GM18505 (cell line): ENCODE data around the gene PPP1R15A.
"Not testable (repeated sequence)": the region's sequence is repeated elsewhere in the genome, so short reads cannot be mapped to it uniquely, and the experiment has no call there.

Experiments
- ATAC-seq: cut with Tn5 transposase; IDR thresholded peaks from one replicate; pipeline ENCODE4 v1.9.1; 2021; ENCODE audit not compliant: unreplicated experiment
- POLR2A ChIP-seq: IDR thresholded peaks from 4 replicates; pipeline ENCODE4 v1.6.1; 2011; ENCODE audit warnings: borderline replicate concordance; ENCODE audit not compliant: insufficient read depth, insufficient read length; ENCODE audit errors: extremely low read depth

PPP1R15A gene

DNA sequence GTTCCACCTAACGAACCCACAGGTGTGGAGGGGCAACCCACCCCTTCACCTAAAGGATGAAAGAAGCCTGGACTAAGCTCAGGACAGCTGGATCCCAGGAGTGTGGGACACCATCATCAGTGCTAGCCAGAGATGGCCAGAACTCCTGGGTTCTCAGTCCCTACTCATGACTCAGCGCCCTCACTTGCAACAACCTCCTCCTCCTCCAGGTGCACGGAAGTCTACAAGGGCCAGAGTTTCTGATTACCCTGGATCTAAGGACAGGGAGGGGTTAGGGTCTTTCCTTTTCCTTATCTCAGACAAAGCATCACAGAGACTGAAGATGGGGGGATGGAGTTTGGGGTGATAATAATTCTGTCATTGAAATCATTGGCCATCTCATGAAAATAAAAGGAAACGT is 18.3 kb downstream of the PPP1R15A start:
- ATAC-seq: no peak
- no peak for TF ChIP-seq POLR2A

DNA sequence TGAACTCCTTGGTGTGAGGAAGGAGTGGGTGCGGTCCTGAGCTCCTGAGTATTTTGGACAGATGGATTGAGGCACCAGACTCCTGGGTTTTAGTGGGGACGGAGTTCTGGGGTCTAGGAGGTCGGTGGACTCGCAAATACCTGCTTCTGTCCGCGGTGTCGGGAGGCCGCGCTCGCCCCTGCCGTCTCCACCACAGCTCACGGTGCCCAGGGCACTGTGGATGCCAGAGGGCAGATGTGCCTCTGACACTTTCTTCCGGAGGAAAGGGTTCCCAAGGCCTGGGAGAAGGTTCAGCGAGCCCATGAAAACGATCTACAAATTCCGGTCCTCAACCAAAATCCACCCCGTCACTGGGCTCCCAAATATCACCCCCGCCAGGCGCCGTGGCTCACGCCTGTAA is 23.0 kb downstream of the PPP1R15A start:
- TF ChIP-seq POLR2A: no peak
- ATAC-seq: no peak

DNA sequence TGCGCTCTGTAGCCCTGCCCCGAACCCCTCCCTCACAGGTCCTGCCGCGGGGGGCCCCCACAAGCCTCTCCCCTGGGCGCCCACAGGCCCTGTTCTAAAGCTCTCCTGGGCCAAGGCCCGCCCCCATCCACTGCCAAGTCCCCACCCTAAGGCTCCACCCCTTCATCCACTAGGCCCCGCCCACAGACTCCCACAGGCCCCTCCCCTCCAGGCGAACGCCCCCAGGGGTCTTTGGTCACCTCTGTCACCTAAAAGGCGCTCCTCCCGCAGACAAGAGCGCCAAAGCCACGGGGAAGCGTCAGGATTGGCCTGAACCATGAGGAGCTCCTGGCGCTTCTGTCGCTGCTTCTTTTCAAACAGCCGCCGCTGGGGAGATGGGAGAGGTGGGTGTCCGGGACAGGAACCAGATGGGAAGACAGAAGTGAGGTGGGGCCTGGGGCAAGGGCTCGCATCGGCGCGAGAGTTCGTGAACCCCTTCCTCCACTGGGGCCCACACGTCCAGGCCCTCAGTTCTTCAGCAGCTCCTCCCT is 24.0 kb downstream of the PPP1R15A start:
- no peak for TF ChIP-seq POLR2A
- no peak for ATAC-seq

DNA sequence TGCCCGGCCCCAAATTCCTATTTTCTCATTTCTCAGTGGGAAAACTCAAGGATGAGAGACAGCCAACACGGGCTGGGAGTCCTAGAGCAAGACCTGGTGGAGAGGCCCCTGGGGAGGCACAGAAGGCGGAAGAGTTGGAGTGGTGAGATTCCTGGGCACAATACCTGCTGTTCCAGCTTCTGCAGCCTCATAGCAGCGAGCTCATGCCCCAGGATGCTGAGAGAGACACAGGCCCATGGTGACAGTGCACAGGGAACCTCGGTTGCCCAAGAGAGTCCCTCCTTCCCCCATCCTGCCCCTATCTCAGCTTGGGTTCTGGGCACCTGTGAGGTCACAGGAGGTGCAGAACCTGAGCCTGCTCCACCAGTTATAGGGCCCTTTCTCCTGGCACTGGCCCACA is 25.0 kb downstream of the PPP1R15A start:
- no peak for TF ChIP-seq POLR2A
- no peak for ATAC-seq

DNA sequence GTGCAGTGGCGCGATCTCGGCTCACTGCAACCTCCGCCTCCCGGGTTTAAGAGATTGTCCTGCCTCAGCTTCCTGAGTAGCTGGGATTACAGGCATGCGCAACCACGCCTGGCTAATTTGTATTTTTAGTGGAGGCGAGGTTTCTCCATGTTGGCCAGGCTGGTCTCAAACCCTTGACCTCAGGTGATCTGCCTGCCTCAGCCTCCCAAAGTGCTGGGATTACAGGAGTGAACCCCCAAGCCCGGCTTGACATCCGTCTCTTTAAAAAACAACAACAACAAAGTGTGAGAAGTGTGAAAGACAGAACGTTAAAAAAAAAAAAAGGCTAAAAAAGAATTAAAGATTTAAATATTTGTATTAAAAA is 27.1 kb downstream of the PPP1R15A start:
- not testable (repeated sequence) for ATAC-seq

DNA sequence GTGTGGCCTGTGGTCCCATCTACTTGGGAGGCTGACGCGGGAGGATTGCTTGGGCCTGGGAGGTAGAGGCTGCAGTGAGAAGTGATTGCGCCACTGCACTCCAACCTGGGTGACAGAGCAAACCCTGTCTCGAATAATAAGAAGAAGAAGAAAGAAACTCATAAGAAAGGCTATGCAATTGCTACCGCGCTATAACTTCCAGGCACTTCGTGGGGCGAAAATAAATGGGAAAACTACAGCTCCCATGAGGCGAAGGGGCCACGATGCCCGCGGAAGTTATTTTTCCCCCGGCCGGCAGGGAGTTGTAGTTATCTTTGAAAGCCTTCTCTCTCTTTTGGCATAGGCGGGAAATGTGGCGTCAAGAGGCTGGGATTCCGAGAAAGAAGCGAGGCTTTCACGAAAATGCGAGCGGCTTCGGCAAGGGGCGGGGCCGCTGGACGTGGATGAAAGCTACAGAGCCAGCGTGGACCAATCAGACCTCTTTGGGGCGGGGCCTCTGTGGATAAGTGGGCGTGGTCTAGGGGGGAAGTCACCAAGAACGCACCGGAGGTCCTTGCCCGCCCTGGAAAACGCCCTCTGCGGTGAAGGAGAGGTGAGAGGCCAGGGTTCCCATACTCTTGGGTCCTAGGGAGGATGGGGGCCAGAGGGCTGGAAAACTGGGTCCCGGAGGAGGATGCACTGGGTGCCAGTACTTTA is 27.7 kb downstream of the PPP1R15A start, which contains the start of gene NUCB1:
TSS of gene NUCB1 (plus strand) at position 532 of the 696 bp plus-strand sequence. CDS start 485 bp downstream, outside the sequence.
- peak; percentile 65 for ATAC-seq
- peak; percentile 61 for TF ChIP-seq POLR2A

DNA sequence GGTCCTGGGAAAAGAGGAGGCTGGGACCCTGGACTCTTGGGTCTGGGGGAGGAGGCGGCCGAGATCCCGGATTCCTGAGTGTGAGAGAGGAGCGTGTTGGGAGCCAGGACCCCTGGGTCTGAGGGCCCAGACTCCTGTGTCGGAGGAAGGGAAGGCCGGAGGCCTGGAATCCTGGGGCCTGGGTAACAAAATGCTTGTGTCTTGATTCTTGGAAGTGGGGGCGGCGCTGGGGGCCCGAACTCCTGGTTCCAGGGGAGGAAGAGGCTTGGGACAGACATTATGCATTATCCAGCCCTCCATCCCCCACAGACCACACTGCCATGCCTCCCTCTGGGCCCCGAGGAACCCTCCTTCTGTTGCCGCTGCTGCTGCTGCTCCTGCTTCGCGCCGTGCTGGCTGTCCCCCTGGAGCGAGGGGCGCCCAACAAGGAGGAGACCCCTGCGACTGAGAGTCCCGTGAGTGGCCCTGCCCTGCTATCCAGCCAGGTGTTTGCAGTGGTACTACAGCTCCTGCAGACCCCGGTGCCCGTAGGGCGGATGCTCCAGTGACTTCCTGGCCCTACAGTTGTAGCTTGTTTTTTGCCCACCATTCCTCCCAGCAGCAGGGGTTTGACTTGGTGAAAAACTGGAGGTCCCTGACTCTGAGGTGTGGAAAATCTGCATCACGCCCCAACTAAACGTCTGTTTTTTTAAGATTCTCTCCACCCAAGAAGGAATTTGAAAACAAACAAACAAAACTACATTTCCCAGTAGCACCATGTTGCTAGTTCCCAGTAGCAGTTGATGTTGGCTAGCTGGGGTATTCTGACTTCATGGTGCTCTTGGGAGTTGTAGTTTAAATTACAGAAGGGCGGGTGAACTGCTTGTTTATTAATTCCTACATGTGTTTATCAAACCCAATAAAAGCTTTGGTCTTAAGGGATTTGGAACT is 28.5 kb downstream of the PPP1R15A start:
- TF ChIP-seq POLR2A: peak; percentile 41
- no peak for ATAC-seq

DNA sequence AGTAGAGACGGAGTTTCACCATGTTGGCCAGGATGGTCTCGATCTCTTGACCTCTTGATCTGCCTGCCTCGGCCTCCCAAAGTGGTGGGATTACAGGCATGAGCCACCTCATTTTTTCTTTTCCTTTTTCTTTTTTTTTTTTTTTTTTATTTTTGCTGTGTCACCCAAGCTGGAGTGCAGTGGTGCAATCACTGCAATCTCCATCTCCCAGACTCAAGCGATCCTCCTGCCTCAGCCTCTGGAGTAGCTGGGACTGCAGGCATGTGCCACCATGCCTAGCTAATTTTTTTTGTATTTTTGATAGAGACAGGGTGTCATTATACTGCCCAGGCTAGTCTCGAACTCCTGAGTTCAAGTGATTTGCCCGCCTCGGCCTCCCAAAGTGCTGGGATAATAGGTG is 30.1 kb downstream of the PPP1R15A start:
- not testable (repeated sequence) for ATAC-seq

DNA sequence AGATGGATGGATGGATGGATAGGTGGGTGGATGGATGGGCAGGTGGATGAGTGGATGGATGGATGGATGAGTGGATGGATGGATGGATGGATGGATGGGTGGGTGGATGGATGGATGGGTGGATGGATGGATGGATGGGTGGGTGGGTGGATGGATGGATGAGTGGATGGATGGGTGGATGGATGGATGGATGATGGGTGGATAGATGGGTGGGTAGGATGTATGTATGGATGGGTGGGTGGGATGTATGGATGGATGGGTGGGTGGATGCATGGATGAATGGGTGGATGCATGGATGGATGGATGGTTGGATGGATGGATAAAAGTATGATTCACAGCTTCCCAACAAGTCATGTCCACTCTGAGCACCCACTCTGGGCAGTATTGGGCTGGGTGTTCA is 31.6 kb downstream of the PPP1R15A start:
- not testable (repeated sequence) for ATAC-seq

DNA sequence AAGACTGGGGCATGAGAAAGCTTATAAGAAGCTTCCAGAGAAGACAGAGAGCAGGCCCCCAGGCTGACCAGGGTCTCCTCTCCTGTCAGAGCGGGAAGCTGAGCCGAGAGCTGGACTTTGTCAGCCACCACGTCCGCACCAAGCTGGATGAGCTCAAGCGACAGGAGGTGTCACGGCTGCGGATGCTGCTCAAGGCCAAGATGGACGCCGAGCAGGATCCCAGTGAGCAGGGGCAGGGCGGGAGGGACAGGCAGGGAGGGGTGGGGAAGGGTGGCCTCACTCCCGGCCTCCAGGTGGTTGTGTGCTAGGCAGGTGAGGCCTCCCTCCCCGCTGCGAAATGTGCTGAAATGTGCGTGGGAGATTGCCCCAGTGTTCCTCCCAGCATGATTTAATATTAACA is 33.4 kb downstream of the PPP1R15A start:
- ATAC-seq: no peak
- no peak for TF ChIP-seq POLR2A

DNA sequence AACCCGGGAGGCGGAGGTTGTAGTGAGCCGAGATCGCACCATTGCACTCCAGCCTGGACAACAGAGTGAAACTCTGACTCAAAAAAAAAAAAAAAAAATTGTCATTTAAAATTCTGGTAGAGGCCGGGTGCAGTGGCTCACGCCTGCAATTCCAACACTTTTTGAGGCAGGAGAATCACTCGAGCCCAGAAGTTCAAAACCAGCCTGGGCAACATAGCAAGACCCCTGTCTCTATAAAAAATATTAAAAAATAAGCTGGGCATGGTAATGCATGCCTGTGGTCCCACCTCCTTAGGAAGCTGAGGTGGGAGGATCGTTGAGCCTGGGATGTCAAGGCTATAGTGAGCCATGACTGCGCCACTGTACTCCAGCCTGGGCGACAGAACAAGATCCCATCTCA is 34.1 kb downstream of the PPP1R15A start:
- no peak for ATAC-seq
- no peak for TF ChIP-seq POLR2A

DNA sequence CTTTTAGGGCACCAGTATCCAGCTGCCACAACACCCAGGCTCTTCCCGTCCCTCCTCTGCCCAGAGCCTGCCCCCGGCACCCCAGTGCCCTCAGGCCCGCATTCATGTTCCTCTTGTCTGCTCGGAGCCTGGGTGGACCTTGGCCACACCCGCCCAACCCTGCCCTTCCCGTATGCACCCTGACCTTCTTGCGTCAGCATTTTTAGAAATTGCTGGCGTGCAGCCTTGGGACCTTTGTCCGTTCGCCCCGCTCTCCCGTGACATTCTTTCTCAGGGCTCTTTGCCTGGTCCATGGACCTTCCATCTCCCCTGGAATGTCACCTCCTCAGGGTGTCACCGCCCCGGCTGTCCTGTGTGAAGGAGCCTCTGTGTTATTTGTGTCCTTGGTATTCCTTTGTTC is 35.5 kb downstream of the PPP1R15A start:
- no peak for ATAC-seq

DNA sequence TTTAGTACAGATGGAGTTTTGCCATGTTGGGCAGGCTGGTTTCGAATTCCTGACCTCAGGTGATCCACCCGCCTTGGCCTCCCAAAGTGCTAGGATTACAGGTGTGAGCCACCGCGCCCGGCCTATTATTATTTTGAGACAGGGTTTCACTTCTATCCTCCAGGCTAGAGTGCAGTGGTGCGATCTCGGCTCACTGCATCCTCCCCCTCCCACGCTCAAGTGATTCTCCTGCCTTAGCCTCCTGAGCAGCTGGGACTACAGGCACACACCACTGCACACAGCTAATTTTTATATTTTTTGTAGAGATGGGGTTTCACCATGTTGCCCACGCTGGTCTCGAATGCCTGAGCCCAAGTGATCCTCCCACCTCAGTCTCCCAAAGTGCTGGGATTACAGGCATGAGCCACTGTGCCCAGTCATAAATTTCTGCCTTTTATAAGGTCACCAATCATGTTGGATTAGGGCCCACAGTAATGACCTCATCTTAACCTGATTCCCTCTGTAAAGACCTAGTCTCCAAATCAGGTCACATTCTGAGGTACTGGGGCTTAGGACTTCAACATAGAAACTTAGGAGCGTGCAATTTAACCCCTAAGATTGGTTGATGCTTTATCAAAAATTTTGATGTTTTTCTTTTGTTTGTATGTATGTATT is 37.3 kb downstream of the PPP1R15A start:
- not testable (repeated sequence) for ATAC-seq

More for the DNA sequence above, 35.5 kb downstream of the PPP1R15A start:
- no peak for TF ChIP-seq POLR2A

DNA sequence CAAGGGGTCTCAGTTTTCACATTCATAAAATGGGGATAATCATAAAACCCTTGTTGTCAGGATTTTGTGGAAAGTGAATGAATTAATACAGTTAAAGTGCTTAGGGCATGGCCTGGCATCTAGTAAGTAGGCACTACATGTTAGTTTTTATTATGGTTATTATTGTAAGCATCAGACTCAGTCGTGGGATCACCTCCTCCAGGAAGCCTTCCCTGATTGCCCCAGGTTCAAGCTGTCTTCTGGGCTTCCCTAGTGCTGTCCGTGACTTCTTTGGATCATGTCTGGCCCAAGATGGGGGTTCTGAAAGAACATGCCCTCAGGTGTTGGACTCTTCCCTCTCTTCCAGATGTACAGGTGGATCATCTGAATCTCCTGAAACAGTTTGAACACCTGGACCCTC is 38.6 kb downstream of the PPP1R15A start:
- no peak for ATAC-seq
- no peak for TF ChIP-seq POLR2A
